HUES64 (cell line): ENCODE results near the gene PLEKHJ1.

ENCODE experiments used
- H3K27ac ChIP-seq: 2 replicates; pipeline ENCODE4 v1.7.0; 2013; ENCODE audit warnings: low read depth, low read length, inconsistent platforms
- H3K27me3 ChIP-seq: 2 replicates; pipeline ENCODE4 v1.6.1; 2013; ENCODE audit warnings: mild to moderate bottlenecking, low read length; ENCODE audit not compliant: insufficient read depth
- H3K36me3 ChIP-seq: 2 replicates; pipeline ENCODE4 v1.6.1; 2013; ENCODE audit warnings: mild to moderate bottlenecking, low read length; ENCODE audit not compliant: insufficient read depth
- H3K4me1 ChIP-seq: 2 replicates; pipeline ENCODE4 v1.6.1; 2013; ENCODE audit warnings: mild to moderate bottlenecking, low read length, moderate library complexity; ENCODE audit not compliant: insufficient read depth
- H3K4me3 ChIP-seq: 2 replicates; pipeline ENCODE4 v1.5.1; 2013; ENCODE audit warnings: mild to moderate bottlenecking, low read length, moderate library complexity
- H3K9ac ChIP-seq: 2 replicates; pipeline ENCODE4 v1.6.1; 2013; ENCODE audit warnings: mild to moderate bottlenecking, low read depth, low read length
- H3K9me3 ChIP-seq: 2 replicates; pipeline ENCODE4 v1.6.1; 2013; ENCODE audit warnings: low read depth, low read length; ENCODE audit not compliant: insufficient read depth
- WGBS: fragments of 150-250, 120-280 bp; methylation state at CpG from one replicate; pipeline ENCODE4 v1.1.7; 2013; ENCODE audit warnings: missing lambda C conversion rate; 5-methylcytosine and 5-hydroxymethylcytosine counted together

Gene PLEKHJ1

DNA sequence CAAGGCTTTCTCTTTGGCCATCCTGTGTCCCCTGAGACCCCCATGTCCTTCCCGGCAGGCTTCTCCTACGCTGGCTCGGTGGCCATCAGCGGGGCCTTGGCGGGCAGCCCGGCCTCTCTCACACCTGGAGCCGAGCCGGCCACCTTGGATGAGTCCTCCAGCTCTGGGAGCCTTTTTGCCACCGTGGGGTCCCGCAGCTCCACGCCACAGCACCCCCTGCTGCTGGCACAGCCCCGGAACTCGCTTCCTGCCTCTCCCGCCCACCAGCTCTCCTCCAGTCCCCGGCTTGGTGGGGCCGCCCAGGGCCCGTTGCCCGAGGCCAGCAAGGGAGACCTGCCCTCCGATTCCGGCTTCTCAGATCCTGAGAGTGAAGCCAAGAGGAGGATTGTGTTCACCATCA is 14.2 kb downstream of the PLEKHJ1 start:
- peaks cover 65% of the 10 kb centered on the region for H3K36me3 ChIP-seq
- 94% methylated on average over 20 of the region's 20 CpGs for WGBS
- no peak overlapping the region for H3K9ac ChIP-seq
- H3K27me3 ChIP-seq = no peaks in the 10 kb centered on the region
- no peak overlapping the region for H3K27ac ChIP-seq
- no peaks in the 10 kb centered on the region for H3K4me1 ChIP-seq
- no peaks in the 10 kb centered on the region for H3K9me3 ChIP-seq
- H3K4me3 ChIP-seq = no peak overlapping the region

DNA sequence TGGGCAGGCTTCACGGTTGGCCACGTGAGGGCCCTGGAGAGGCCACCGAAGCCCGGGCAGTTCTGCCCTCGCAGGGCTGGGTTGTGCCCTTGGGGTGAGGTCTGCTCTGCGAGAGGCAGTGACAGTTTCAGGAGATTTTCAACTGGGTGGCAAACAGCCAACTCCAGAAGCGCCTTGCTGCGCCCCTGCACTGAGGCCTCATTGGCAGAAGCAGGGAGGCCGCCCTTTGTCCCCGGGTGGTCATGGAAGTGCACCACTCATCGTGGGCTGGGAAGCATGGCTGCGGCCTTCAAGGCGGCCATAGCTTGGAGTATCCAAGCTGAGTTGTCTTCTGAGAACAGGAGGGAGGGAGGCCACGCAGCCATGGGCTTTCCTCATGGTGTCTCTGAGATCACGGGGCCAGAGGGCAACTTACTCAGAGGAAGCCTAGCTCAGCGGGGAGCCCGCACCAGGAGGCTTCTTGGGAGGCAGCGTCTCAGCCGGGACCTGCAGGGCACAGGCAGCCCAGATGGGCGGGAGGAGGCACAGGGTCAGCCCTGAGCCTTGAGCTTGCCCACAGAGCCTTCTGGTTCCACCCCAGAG is 14.8 kb downstream of the PLEKHJ1 start:
- Histone ChIP-seq H3K4me1 (no peaks in the 10 kb centered on the region), H3K9me3 (no peaks in the 10 kb centered on the region), H3K9ac (no peak overlapping the region), H3K27me3 (no peaks in the 10 kb centered on the region), H3K36me3 (peaks cover 69% of the 10 kb centered on the region), H3K4me3 (no peak overlapping the region), H3K27ac (no peak overlapping the region)
- WGBS = 91% methylated on average over 20 of the region's 20 CpGs

DNA sequence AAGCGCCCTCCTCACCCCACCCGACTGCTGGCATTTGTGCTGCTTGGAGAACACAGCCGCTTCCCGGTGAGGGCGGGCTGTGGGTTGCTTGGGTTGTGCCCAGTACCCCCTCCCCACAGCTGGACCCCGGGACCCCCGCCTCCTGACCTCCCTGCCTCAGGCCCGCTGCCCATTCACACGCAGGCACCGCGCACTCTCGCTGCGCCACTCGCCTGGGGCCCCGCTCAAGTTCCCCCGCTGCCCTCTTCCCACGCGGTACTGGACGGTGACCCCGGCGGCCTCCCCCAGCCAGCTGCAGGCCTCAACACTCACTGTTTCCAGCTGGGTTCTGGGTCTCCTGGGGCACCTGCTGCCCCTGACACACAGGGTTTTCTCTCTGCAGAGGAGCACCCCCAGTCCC is 16.4 kb downstream of the PLEKHJ1 start:
- Histone ChIP-seq H3K27ac (no peak overlapping the region), H3K9me3 (no peaks in the 10 kb centered on the region), H3K9ac (no peak overlapping the region), H3K36me3 (peaks cover 69% of the 10 kb centered on the region), H3K4me3 (no peak overlapping the region), H3K27me3 (no peaks in the 10 kb centered on the region), H3K4me1 (no peaks in the 10 kb centered on the region)
- 97% methylated on average over 21 of the region's 21 CpGs for WGBS

DNA sequence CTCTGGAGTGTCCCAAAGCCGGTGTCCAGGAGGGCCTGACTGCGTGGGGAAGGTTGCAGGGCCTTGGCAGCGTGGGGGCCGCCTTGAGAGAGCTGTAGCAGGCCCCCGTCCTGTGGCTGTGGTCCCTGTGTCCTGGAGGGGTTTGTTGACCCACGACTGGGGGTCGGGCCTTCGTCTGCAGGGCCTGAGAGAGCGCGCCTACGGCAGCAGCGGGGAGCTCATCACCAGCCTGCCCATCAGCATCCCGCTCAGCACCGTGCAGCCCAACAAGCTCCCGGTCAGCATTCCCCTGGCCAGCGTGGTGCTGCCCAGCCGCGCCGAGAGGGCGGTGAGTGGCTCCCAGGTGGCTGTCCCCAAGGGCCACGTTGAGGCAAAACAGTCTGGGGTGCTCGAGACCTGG is 18.5 kb downstream of the PLEKHJ1 start:
- Histone ChIP-seq H3K4me1 (no peaks in the 10 kb centered on the region), H3K9ac (no peak overlapping the region), H3K4me3 (no peak overlapping the region), H3K27me3 (no peaks in the 10 kb centered on the region), H3K36me3 (peaks cover 71% of the 10 kb centered on the region), H3K9me3 (no peaks in the 10 kb centered on the region), H3K27ac (no peak overlapping the region)
- 96% methylated on average over 22 of the region's 22 CpGs for WGBS

DNA sequence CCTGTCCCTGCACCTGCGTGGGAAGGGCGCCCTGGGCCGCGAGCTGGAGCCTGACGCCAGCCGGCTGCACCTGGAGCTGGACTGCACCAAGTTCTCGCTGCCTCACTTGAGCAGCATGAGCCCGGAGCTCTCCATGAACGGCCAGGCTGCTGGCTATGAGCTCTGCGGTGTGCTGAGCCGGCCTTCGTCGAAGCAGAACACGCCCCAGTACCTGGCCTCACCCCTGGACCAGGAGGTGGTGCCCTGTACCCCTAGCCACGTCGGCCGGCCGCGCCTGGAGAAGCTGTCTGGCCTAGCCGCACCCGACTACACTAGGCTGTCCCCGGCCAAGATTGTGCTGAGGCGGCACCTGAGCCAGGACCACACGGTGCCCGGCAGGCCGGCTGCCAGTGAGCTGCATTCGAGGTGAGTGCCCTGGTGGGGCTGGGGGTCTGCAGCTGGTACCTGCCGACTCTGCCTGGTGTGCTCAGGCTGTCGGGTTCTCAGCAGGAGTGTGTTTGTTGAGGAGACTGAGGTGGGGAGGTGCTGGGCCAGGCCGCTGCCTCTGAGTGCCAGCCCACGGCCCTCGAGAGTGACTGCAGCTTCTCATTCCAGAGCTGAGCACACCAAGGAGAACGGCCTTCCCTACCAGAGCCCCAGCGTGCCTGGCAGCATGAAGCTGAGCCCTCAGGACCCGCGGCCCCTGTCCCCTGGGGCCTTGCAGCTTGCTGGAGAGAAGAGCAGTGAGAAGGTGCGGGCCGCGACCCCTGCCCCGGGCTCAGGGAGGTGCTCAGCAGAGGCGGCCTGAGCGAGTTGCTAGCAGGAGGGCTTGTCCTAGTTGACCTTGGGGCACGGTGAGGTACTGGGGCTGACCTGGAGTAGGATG is 19.5 kb downstream of the PLEKHJ1 start:
- Histone ChIP-seq H3K36me3 (peaks cover 81% of the 10 kb centered on the region), H3K4me1 (no peaks in the 10 kb centered on the region), H3K4me3 (no peak overlapping the region), H3K9me3 (no peaks in the 10 kb centered on the region), H3K27me3 (no peaks in the 10 kb centered on the region), H3K9ac (no peak overlapping the region), H3K27ac (no peak overlapping the region)
- 95% methylated on average over 43 of the region's 43 CpGs for WGBS

DNA sequence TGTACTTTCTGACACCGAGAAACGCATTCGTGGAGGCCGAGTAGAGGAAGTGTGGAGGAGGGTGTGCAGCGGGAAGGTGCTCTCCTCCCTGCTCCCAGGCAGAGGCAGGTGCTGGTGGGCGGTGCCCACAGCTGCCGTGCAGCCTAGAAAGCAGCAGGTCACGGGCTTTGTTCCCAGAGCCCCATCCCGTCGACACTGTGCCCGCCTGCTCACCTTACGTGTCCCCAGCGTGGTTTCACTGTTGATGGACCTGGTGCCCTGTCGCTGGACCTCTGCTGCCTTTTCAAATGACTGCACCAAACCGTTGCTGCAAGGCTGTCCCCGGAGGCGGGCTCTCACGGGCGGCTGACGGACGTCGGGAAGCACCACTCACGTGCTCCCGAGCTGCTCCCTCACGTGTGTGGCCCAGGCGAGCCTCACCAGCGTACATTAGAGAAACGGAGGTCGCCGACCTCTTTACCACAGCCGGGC is 20.8 kb downstream of the PLEKHJ1 start:
- H3K27ac ChIP-seq = no peak overlapping the region
- WGBS = 88% methylated on average over 31 of the region's 31 CpGs
- no peaks in the 10 kb centered on the region for H3K27me3 ChIP-seq
- no peaks in the 10 kb centered on the region for H3K4me1 ChIP-seq
- H3K9ac ChIP-seq = no peak overlapping the region
- no peak overlapping the region for H3K4me3 ChIP-seq
- H3K9me3 ChIP-seq = no peaks in the 10 kb centered on the region
- peaks cover 90% of the 10 kb centered on the region for H3K36me3 ChIP-seq

DNA sequence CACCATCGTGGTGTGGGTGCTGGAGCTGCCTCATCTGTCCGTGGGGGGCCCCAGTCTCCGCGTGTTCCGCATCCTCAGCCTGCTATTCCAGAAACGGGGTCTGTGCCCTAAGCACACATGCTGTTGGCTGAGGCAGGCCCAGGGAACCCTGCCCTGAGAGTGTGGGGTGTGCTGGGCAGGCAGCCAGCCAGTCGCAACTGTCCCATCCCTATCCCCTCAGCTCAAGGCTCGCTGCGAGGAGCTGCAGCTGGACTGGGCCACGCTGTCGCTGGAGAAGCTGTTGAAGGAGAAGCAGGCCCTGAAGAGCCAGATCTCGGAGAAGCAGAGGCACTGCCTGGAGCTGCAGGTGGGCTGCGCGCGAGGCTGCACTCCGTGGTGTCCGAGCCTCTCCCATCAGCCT is 21.9 kb downstream of the PLEKHJ1 start:
- no peak overlapping the region; the same call in 1 of the 2 replicates for H3K9ac ChIP-seq
- no peak overlapping the region for H3K27ac ChIP-seq
- 96% methylated on average over 17 of the region's 17 CpGs for WGBS
- no peaks in the 10 kb centered on the region for H3K4me1 ChIP-seq
- no peaks in the 10 kb centered on the region for H3K9me3 ChIP-seq
- H3K27me3 ChIP-seq = no peaks in the 10 kb centered on the region
- H3K4me3 ChIP-seq = no peak overlapping the region
- peaks cover 87% of the 10 kb centered on the region for H3K36me3 ChIP-seq

DNA sequence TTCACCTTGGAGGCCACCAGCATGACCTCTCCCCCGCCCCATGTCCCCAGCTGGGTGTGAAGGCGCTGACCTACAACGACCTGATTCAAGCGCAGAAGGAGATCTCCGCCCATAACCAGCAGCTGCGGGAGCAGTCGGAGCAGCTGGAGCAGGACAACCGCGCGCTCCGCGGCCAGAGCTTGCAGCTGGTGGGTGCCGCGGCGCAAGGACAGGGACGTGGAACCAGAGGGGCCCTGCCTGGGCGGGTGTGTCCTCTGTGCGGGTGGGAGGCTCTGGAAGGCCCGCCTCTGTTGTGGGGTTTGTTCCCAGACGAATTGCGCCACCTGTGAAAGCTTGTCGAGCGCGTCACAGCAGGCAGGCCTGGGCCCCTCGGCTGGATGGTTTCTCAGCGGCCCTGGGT is 22.3 kb downstream of the PLEKHJ1 start:
- Histone ChIP-seq H3K4me1 (no peaks in the 10 kb centered on the region), H3K4me3 (no peak overlapping the region), H3K36me3 (peaks cover 85% of the 10 kb centered on the region), H3K9me3 (no peaks in the 10 kb centered on the region), H3K27ac (no peak overlapping the region), H3K9ac (no peak overlapping the region), H3K27me3 (no peaks in the 10 kb centered on the region)
- 94% methylated on average over 26 of the region's 26 CpGs for WGBS

DNA sequence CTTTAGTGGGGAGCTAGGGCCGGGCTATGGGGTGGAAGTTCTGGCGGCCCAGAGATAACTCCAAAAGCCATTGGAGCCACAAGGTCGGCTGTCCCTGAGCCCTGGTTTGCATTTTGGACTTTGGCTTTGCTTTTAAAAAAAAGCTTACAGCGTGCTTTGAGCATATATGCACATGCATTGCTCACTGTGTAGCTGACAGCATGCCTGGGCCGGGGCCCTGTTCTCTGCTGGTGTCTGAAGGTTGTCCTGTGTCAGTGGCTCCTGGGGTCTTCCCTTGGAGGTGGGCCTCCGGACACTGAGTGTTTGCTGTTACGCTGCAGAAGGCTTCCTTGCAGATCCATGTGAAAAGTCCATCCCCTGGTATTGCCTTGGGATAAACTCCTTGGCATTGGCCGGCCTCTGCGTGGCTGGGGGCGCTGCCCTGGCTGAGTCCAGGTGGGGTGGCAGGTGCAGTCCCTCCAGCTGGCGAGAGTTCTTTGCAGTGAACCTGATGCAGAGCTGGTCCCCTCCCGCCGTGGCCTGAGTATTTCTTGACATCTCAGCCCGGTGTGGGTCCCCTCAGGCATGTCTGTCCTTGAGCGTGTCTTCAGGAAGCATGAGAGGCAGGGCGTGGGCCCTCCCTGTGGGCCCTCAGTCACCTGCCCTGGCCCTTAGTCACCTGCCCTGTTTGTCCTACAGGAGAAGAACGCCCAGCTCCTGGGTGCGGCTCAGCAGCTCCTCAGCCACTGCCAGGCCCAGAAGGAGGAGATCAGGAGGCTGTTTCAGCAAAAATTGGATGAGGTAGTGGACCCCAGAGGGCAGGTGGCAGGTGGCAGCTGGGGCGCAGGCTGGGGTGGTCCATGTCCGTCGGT is 23.0 kb downstream of the PLEKHJ1 start:
- H3K4me1 ChIP-seq = no peaks in the 10 kb centered on the region
- peaks cover 81% of the 10 kb centered on the region for H3K36me3 ChIP-seq
- H3K27ac ChIP-seq = no peak overlapping the region
- H3K9me3 ChIP-seq = no peaks in the 10 kb centered on the region
- H3K9ac ChIP-seq = no peak overlapping the region
- H3K27me3 ChIP-seq = no peaks in the 10 kb centered on the region
- no peak overlapping the region for H3K4me3 ChIP-seq
- WGBS = 94% methylated on average over 21 of the region's 21 CpGs

DNA sequence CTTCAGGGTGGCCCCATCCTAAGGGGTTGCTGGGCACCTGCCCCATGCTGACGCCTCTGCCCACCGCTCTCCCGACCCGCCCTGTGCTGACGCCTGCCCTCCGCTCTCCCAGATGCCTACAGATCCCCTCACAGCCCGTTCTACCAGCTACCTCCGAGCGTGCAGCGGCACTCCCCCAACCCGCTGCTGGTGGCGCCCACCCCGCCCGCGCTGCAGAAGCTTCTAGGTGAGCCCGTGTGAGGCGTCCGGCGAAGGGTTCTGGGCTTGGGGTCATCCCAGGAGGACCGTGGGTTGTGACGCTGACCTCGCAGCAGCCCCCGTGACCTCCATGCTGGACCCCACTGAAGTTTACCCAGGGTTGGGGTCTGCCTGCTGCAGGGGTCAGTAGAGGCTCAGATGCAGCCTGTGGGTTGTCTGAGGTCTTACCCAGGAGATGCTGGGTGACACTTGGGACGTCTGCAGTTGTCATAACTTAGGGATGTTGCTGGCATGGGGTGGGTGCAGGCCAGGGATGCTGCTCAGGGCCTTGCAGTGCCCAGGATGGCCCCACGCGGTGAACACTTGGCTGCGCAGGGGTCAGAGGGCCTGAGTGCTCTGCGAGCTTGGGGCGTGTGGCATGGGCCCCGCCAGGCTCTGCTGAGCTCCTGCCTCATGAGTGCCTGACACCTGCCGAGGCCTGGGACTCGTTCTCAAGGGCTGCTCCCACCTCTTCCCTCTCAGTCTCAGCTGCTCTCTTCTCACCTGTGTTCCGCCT is 25.0 kb downstream of the PLEKHJ1 start:
- Histone ChIP-seq H3K4me1 (no peaks in the 10 kb centered on the region), H3K36me3 (peaks cover 72% of the 10 kb centered on the region), H3K27me3 (no peaks in the 10 kb centered on the region), H3K9me3 (no peaks in the 10 kb centered on the region), H3K9ac (no peak overlapping the region), H3K27ac (no peak overlapping the region), H3K4me3 (no peak overlapping the region)
- 96% methylated on average over 33 of the region's 33 CpGs for WGBS
